GM23248 (cell line): Measurements from ENCODE around the gene HPX. TPM values are rescaled to one million over a fixed set of nuclear protein-coding genes. Genes with fewer than 3 reads are reported as not detected.
A peak's percentile ranks its signal among the peaks of the same experiment; 100 is the strongest.

Source experiments
- DNase-seq: peaks from one replicate; pipeline ENCODE4 v3.0.0-alpha.2; 2015
- H2AFZ ChIP-seq: fragments of 200-600 bp; sonication (generic); 2 replicates; pipeline ENCODE4 v1.6.1; 2016; ENCODE audit warnings: antibody characterized with exemption
- H3F3A ChIP-seq: fragments of 200-600 bp; sonication (generic); 2 replicates; pipeline ENCODE4 v1.6.1; 2016; ENCODE audit warnings: mild to moderate bottlenecking, antibody characterized with exemption, mixed run types; ENCODE audit not compliant: insufficient read depth
- H3K27ac ChIP-seq: fragments of 200-600 bp; sonication (generic); 2 replicates; pipeline ENCODE4 v1.5.1; 2016; ENCODE audit warnings: mild to moderate bottlenecking
- H3K27me3 ChIP-seq: fragments of 200-600 bp; sonication (generic); replicated peaks from 2 replicates; pipeline ENCODE4 v1.6.1; 2016; ENCODE audit warnings: mild to moderate bottlenecking; ENCODE audit not compliant: insufficient read depth
- H3K36me3 ChIP-seq: fragments of 200-600 bp; sonication (generic); 2 replicates; pipeline ENCODE4 v1.6.1; 2016; ENCODE audit warnings: low read depth, mild to moderate bottlenecking
- H3K4me1 ChIP-seq: fragments of 200-600 bp; sonication (generic); 2 replicates; pipeline ENCODE4 v1.6.1; 2016; ENCODE audit warnings: mild to moderate bottlenecking; ENCODE audit not compliant: insufficient read depth
- H3K4me2 ChIP-seq: fragments of 200-600 bp; sonication (generic); one replicate; pipeline ENCODE4 v1.6.1; 2016; ENCODE audit warnings: mild to moderate bottlenecking; ENCODE audit not compliant: unreplicated experiment
- H3K4me3 ChIP-seq: fragments of 200-600 bp; sonication (generic); 2 replicates; pipeline ENCODE4 v1.5.1; 2016; ENCODE audit warnings: mild to moderate bottlenecking
- H3K79me2 ChIP-seq: fragments of 200-600 bp; sonication (generic); 2 replicates; pipeline ENCODE4 v1.6.1; 2016; ENCODE audit warnings: mild to moderate bottlenecking; ENCODE audit not compliant: insufficient read depth
- H3K9ac ChIP-seq: fragments of 200-600 bp; sonication (generic); 2 replicates; pipeline ENCODE4 v1.6.1; 2016; ENCODE audit warnings: mild to moderate bottlenecking
- H3K9me2 ChIP-seq: fragments of 200-600 bp; sonication (generic); 2 replicates; pipeline ENCODE4 v1.6.1; 2016; ENCODE audit warnings: mixed run types, mild to moderate bottlenecking, moderate library complexity; ENCODE audit not compliant: insufficient read depth
- H3K9me3 ChIP-seq: fragments of 200-600 bp; sonication (generic); one replicate; pipeline ENCODE4 v1.6.1; 2017; ENCODE audit warnings: low read depth
- H4K20me1 ChIP-seq: fragments of 200-600 bp; sonication (generic); 2 replicates; pipeline ENCODE4 v1.6.0; 2016; ENCODE audit not compliant: insufficient read depth
- EZH2 ChIP-seq: fragments of 200-600 bp; sonication (generic); IDR thresholded peaks from 2 replicates; pipeline ENCODE4 v1.6.1; 2018; ENCODE audit warnings: antibody characterized with exemption, mild to moderate bottlenecking; ENCODE audit not compliant: insufficient read depth, poor library complexity, severe bottlenecking
- EZH2phosphoT487 ChIP-seq: fragments of 200-600 bp; sonication (generic); IDR thresholded peaks from 2 replicates; pipeline ENCODE4 v1.6.1; 2018; ENCODE audit warnings: antibody characterized with exemption, moderate library complexity, mild to moderate bottlenecking, low read depth; ENCODE audit not compliant: insufficient read depth
- WGBS, 2 experiments: methylation state at CpG; one replicate each; pipeline ENCODE4 v1.1.6; 2015 to 2017; ENCODE audit warnings: low lambda C conversion rate in 2 of 2, low coverage in 1 of 2; ENCODE audit errors: missing lambda C conversion rate in 2 of 2; 5-methylcytosine and 5-hydroxymethylcytosine counted together
- in situ Hi-C: fragments of 300-500 bp; cut with MboI; formaldehyde crosslinking; loops from 2 replicates; pipeline ENCODE4 v1.15.0; 2020
- polyA plus RNA-seq: library from polyadenylated mRNA; unstranded; fragments of >200 nt; fragmentation: Nextera tagmentation; extraction: Ambion mirVana; gene quantifications from 2 replicates; pipeline ENCODE4 v1.2.1, GENCODE V29; 2016
- total RNA-seq: library from RNA; depleted of rRNA; stranded (reverse); fragments of >200 nt; shearing (Covaris generic); gene quantifications from 2 replicates; pipeline ENCODE4 v1.2.3, GENCODE V29; 2014

HPX gene
- total and polyA plus RNA-seq, 2 experiments from 2014 or later, result 0.22 to 0.43 TPM

- no peak overlapping the region for H3K27ac ChIP-seq
- in situ Hi-C loops, result no loop called here
- no peaks in the 10 kb centered on the region for H3K79me2 ChIP-seq
- H3K36me3 ChIP-seq, result peaks cover 9% of the 10 kb centered on the region; the same call in 1 of the 2 replicates
- H2AFZ ChIP-seq, result no peak overlapping the region
- no peaks in the 10 kb centered on the region for H3K27me3 ChIP-seq
- H4K20me1 ChIP-seq, result no peaks in the 10 kb centered on the region
- H3K9me2 ChIP-seq, result no peaks in the 10 kb centered on the region
- no peak for TF ChIP-seq EZH2
- TF ChIP-seq EZH2phosphoT487, result no peak
- DNase-seq, result no peak
- H3K9me3 ChIP-seq, result no peaks in the 10 kb centered on the region
- no peak overlapping the region for H3K4me2 ChIP-seq
- no peak overlapping the region for H3K9ac ChIP-seq
- H3K4me3 ChIP-seq, result no peak overlapping the region
- WGBS, 2 experiments, result 98 to 100% methylated on average over 2 of the region's 2 CpGs
- H3F3A ChIP-seq, result no peaks in the 10 kb centered on the region; the same call in 1 of the 2 replicates
- peaks cover 11% of the 10 kb centered on the region for H3K4me1 ChIP-seq
Observed at GRCh38 chr11:6453152-6453551, 12.4 kb upstream of the HPX start.

- 72 to 80% methylated on average over 3 of the region's 3 CpGs for WGBS, 2 experiments
- H3K9ac ChIP-seq, result no peak overlapping the region
Observed at GRCh38 chr11:6452219-6452618, 11.4 kb upstream of the HPX start.

GRCh38 chr11:6448574-6448973, 7.8 kb upstream of the HPX start:
- H3K27me3 ChIP-seq, result no peaks in the 10 kb centered on the region
- H3K27ac ChIP-seq, result no peak overlapping the region
- peaks cover 4% of the 10 kb centered on the region; the same call in 1 of the 2 replicates for H3K36me3 ChIP-seq
- no peaks in the 10 kb centered on the region for H3K79me2 ChIP-seq
- DNase-seq, result no peak
- H3K9me2 ChIP-seq, result no peaks in the 10 kb centered on the region
- no peak overlapping the region for H3K4me3 ChIP-seq
- 100% methylated on average over 1 to 3 of the region's 3 CpGs for WGBS, 2 experiments
- H2AFZ ChIP-seq, result no peak overlapping the region
- no peak overlapping the region for H3K4me2 ChIP-seq
- in situ Hi-C loops, result loop anchor here (10.0 kb wide), 1 partner anchor 64 kb away; no protein-coding TSS in a partner anchor
- H3F3A ChIP-seq, result no peaks in the 10 kb centered on the region; the same call in 1 of the 2 replicates
- no peak for TF ChIP-seq EZH2
- no peak for TF ChIP-seq EZH2phosphoT487
- H3K9ac ChIP-seq, result no peak overlapping the region
- H4K20me1 ChIP-seq, result no peaks in the 10 kb centered on the region
- no peaks in the 10 kb centered on the region for H3K9me3 ChIP-seq
- peaks cover 11% of the 10 kb centered on the region for H3K4me1 ChIP-seq

More at GRCh38 chr11:6452219-6452618, 11.4 kb upstream of the HPX start:
- Histone ChIP-seq H3K4me2 (no peak overlapping the region), H3K27ac (no peak overlapping the region), H3K36me3 (peaks cover 9% of the 10 kb centered on the region; the same call in 1 of the 2 replicates), H3K4me1 (peaks cover 11% of the 10 kb centered on the region), H4K20me1 (no peaks in the 10 kb centered on the region), H3K4me3 (no peak overlapping the region), H3K27me3 (no peaks in the 10 kb centered on the region), H3K79me2 (no peaks in the 10 kb centered on the region), H3K9me3 (no peaks in the 10 kb centered on the region), H2AFZ (no peak overlapping the region), H3F3A (no peaks in the 10 kb centered on the region; the same call in 1 of the 2 replicates), H3K9me2 (no peaks in the 10 kb centered on the region)
- TF ChIP-seq EZH2 (no peak), EZH2phosphoT487 (no peak)
- in situ Hi-C loops, result no loop called here
- DNase-seq, result peak; percentile 60

GRCh38 chr11:6443269-6444003, 2.6 kb upstream of the HPX start:
- Histone ChIP-seq H3K27ac (no peak overlapping the region), H3K79me2 (no peaks in the 10 kb centered on the region), H4K20me1 (no peaks in the 10 kb centered on the region), H3K9me2 (no peaks in the 10 kb centered on the region), H3K27me3 (no peaks in the 10 kb centered on the region), H3K4me1 (no peaks in the 10 kb centered on the region), H3K9me3 (no peaks in the 10 kb centered on the region), H3K4me2 (no peak overlapping the region), H3F3A (no peaks in the 10 kb centered on the region), H3K9ac (no peak overlapping the region), H2AFZ (no peak overlapping the region), H3K4me3 (no peak overlapping the region), H3K36me3 (no peaks in the 10 kb centered on the region)
- peak; percentile 78 for DNase-seq
- in situ Hi-C loops, result loop anchor here (10.0 kb wide), 1 partner anchor 59 kb away; no protein-coding TSS in a partner anchor
- 28 to 30% methylated on average over 5 of the region's 5 CpGs for WGBS, 2 experiments
- TF ChIP-seq EZH2 (no peak), EZH2phosphoT487 (no peak)
